Cardiac muscle cell (in vitro differentiated cells and primary cell): ENCODE measurements around the gene VDAC2. TPM values are rescaled to one million over a fixed set of nuclear protein-coding genes. Genes with fewer than 3 reads are reported as not detected.

Experiments used
- DNase-seq, 2 donors: peaks; one replicate each; pipeline versions ENCODE4 v3.0.0 to v3.0.0-alpha.2; 2010 to 2017; ENCODE audit warnings: low read depth in 1 of 2, low spot score in 1 of 2
- H3K27ac ChIP-seq: fragments of 200-600 bp; sonication (generic); 2 replicates; pipeline ENCODE4 v1.5.1; 2016
- H3K27me3 ChIP-seq: fragments of 200-600 bp; sonication (generic); 2 replicates; pipeline ENCODE4 v1.6.0; 2016; ENCODE audit warnings: control low read depth
- H3K36me3 ChIP-seq: fragments of 200-600 bp; sonication (generic); 2 replicates; pipeline ENCODE4 v1.5.1; 2016; ENCODE audit warnings: control low read depth
- H3K4me1 ChIP-seq: fragments of 200-600 bp; sonication (generic); 2 replicates; pipeline ENCODE4 v1.8.1; 2017; ENCODE audit warnings: low read depth, mild to moderate bottlenecking, mixed run types
- H3K4me3 ChIP-seq: fragments of 200-600 bp; sonication (generic); 2 replicates; pipeline ENCODE4 v1.5.1; 2016; ENCODE audit warnings: mild to moderate bottlenecking
- H3K9me3 ChIP-seq: fragments of 200-600 bp; sonication (generic); 2 replicates; pipeline ENCODE4 v1.5.1; 2017; ENCODE audit warnings: low read depth, mild to moderate bottlenecking, control low read depth
- CTCF ChIP-seq: IDR thresholded peaks from 2 replicates; pipeline ENCODE4 v1.5.1; 2012; ENCODE audit warnings: low read depth, mild to moderate bottlenecking, low read length
- polyA plus RNA-seq: library from polyadenylated mRNA; unstranded; fragments of >200 nt; fragmentation: Nextera tagmentation; extraction: Ambion mirVana; gene quantifications from 2 replicates; pipeline ENCODE4 v1.2.1, GENCODE V29; 2016
- total RNA-seq: library from RNA; depleted of rRNA; stranded (reverse); fragments of >200 nt; gene quantifications from 2 replicates; pipeline ENCODE4 v1.2.3, GENCODE V29; 2016

The VDAC2 gene
- total and polyA plus RNA-seq, 2 experiments from 2014 or later: 178 to 376 TPM

GRCh38 chr10:75247797-75248196 lies 37.2 kb downstream of the VDAC2 start:
- no peaks in the 10 kb centered on the region for H3K9me3 ChIP-seq
- no peak overlapping the region for H3K4me3 ChIP-seq
- no peak overlapping the region for H3K27ac ChIP-seq
- no peaks in the 10 kb centered on the region for H3K4me1 ChIP-seq
- H3K27me3 ChIP-seq: no peaks in the 10 kb centered on the region
- H3K36me3 ChIP-seq: no peaks in the 10 kb centered on the region
- TF ChIP-seq CTCF: no peak
- no peak for DNase-seq

- Histone ChIP-seq H3K9me3 (no peaks in the 10 kb centered on the region), H3K4me1 (no peaks in the 10 kb centered on the region), H3K4me3 (no peak overlapping the region), H3K36me3 (no peaks in the 10 kb centered on the region), H3K27ac (no peak overlapping the region), H3K27me3 (no peaks in the 10 kb centered on the region)
- TF ChIP-seq CTCF: no peak
- DNase-seq: no peak
These were observed 40.3 kb downstream of the VDAC2 start for GRCh38 chr10:75250934-75251333.

GRCh38 chr10:75253281-75254220 lies 43.0 kb downstream of the VDAC2 start:
- H3K9me3 ChIP-seq: no peaks in the 10 kb centered on the region
- no peaks in the 10 kb centered on the region for H3K27me3 ChIP-seq
- no peak overlapping the region for H3K4me3 ChIP-seq
- H3K4me1 ChIP-seq: no peaks in the 10 kb centered on the region
- TF ChIP-seq CTCF: no peak
- no peak for DNase-seq
- H3K27ac ChIP-seq: no peak overlapping the region
- no peaks in the 10 kb centered on the region for H3K36me3 ChIP-seq

GRCh38 chr10:75254739-75255138 lies 44.1 kb downstream of the VDAC2 start:
- no peaks in the 10 kb centered on the region for H3K4me1 ChIP-seq
- H3K4me3 ChIP-seq: no peak overlapping the region
- no peak for DNase-seq
- no peaks in the 10 kb centered on the region for H3K9me3 ChIP-seq
- no peaks in the 10 kb centered on the region for H3K27me3 ChIP-seq
- no peak overlapping the region for H3K27ac ChIP-seq
- no peaks in the 10 kb centered on the region for H3K36me3 ChIP-seq
- no peak for TF ChIP-seq CTCF

GRCh38 chr10:75260990-75261389 lies 50.4 kb downstream of the VDAC2 start:
- no peak for TF ChIP-seq CTCF
- Histone ChIP-seq H3K27me3 (no peaks in the 10 kb centered on the region), H3K9me3 (no peaks in the 10 kb centered on the region), H3K27ac (no peak overlapping the region), H3K36me3 (no peaks in the 10 kb centered on the region), H3K4me1 (no peaks in the 10 kb centered on the region), H3K4me3 (no peak overlapping the region)
- DNase-seq: no peak
